GM15510 (cell line): ENCODE measurements around the gene PRKD1.

Source experiments
- POLR2A ChIP-seq: IDR thresholded peaks from 3 replicates; pipeline ENCODE4 v1.6.1; 2011; ENCODE audit warnings: borderline replicate concordance; ENCODE audit not compliant: insufficient read length; ENCODE audit errors: extremely low read depth

PRKD1 gene

DNA sequence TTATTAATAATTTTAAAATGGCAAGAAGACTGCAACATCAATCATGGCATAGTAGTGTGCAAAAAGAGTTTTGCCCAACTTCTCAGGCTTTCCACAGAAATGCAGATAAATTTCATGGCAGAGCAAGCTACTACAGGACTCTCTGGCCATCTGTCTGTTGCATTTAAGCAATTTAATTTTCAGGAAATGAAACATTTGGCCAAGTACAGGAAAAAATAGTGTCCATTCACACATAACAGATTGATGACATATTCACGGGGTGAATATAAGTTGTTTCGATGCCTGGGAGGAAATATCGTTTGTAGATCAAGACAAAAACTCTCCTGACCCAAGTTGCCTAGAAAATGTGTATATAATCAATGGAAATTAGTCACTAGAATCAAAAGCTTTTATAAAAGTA is 324.0 kb downstream of the PRKD1 start:
- no peak for TF ChIP-seq POLR2A

DNA sequence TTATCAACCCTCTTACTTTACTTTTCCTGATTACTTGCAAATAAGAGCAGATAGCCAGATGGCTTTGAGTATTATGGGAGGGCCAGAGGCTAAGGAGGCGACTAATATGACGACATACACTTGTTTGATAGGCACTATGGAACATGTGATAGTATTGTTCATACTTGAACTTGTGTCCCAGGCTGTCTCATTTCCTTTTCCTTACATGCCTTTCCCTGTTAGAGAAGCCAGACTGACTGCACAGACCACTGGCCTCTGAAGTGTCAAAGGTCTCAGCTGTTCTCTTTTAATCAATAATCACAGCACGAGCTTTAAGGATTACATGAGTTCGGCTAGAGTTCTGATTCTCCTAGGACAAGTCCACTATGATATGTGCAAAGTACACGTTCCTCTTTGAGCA is 326.0 kb downstream of the PRKD1 start:
- no peak for TF ChIP-seq POLR2A

DNA sequence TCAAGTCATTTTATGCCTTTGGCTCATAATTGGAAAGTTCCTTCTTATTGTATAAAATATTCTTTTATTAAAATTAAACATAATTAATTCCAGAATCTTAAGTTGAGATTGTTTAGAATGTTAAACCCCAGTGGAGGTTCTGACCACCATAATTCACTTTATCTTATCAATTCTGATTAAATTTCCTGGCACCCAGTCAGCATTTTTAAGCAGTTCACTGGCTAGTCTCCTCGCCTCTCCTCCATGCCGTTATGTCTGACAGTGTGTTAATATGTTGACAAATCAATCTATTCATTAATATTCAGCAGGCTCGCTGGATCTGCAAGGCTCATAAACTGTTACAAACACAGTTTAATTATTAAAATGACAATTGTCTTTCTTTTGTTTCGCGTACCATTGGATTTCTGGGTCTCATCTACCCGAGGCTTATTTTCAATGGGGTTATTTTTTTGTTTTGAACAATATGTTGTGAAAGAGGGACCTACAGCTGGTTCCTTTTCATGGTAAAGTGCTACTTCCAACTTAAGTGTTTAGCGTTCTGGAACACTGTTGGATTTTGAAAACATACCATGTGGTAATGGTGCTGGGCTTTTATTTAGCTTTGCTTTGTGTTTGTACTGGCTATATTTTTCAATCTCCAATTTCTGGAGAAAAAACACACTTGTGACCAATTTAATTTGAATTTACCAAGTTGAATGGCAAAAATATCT is 339.7 kb downstream of the PRKD1 start:
- no peak for TF ChIP-seq POLR2A

DNA sequence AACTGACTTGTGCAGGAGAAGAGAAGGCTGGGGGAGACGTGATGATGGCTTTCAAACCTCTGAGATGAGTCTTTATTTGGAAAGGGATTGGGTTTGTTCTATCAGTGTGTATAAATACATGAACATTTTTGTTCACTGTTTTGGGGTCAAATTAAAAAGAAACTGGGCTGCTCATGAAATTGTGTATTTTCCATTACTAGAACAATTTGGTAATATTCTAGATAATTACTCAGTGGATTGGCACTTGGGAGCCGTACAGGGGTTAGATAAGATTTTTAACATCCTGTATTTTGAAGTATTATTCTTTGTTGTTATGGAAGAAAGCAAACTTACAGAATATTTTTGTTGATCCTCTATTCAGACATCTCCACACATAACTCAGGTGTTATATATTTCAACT is 340.6 kb downstream of the PRKD1 start:
- TF ChIP-seq POLR2A: no peak

DNA sequence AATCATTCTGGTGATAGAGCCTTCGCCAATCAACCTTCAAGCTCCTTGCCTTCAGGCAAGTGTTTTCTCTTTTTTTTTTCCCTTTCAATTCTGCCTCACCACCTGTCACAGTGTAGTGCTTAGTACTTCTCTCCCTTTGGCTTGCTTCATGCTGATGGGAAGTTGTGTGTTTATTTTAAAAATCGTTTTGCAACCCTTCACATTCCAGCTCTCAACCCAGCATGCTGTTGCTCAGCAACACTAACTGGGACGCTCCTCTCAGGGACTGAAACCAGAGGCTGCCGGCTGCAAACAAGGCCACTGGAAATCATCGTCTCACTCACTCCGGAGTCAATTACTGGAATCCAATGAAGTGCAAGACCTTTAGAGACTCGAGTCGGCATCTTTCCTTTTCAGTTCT is 342.7 kb downstream of the PRKD1 start:
- TF ChIP-seq POLR2A: no peak

DNA sequence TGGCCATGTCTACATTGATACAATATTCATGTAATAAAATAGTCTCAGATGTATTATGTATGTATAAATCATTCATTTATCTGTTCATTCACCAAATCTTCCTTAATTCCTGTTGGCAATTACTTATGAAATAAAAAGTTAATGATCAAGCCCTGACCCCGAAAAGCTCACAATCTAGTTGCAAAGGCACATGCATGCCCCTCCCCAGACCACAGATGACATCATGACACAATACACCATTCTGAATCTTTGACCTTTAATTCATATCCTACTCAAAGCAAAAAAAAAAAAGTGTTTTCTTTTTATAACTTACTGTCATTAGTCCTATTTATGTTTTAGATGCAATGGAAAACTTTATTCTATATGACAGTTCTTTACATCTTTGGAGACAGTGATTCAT is 346.9 kb downstream of the PRKD1 start:
- no peak for TF ChIP-seq POLR2A

DNA sequence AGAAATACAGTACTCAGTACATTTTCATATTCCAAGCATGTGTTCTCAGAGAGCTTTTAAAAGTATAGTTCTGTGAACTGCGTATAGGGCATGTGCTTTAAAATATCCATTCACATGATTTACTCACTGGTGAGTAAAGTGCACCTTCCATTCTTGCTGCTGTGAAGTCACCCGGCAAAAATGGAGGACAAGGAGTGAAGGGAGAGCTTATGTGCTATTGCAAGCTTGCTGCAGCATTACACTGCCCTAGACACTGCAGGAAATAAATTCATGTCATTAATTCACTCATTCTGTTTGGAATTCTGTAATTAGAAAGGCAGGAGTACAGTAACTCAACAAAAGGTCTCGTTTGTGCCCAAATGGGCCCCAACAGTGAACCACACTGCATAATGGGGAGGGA is 347.8 kb downstream of the PRKD1 start:
- no peak for TF ChIP-seq POLR2A

DNA sequence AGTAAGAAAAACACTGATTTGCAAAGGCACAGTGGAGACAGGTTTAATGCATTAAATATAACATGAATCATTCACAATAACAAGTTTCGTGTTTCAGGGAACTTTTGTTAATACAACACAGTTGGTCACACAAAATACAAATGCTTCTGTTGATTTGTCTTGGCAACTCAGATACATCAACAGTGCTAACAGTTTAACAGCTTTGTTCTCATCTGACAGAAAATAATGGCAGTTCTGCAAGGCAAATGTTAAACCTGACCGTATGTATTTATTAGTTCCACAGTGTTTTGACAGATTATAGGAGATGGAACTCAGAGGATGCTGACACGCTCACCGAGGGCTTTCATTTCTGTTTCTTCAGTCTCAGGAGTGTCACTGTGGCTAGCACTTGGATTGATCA is 350.7 kb downstream of the PRKD1 start:
- TF ChIP-seq POLR2A: no peak

DNA sequence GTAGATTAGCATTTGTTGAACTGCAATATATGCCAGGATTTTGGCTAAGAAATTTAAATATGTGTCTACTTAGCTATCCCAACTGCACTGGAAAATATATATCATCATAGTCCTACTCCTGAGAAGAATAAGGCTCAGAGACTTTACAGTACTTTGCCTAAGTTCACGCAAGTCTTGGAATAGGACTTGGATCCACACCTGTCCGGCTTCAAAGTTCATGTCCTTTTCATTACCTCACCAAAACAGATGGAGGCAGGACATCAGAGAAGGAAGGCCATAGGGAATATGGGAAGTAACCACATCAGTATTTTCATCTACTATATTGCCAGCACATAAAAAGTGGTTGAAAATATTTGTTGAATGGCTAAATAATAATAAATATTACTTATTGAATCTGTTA is 358.5 kb downstream of the PRKD1 start:
- no peak for TF ChIP-seq POLR2A

DNA sequence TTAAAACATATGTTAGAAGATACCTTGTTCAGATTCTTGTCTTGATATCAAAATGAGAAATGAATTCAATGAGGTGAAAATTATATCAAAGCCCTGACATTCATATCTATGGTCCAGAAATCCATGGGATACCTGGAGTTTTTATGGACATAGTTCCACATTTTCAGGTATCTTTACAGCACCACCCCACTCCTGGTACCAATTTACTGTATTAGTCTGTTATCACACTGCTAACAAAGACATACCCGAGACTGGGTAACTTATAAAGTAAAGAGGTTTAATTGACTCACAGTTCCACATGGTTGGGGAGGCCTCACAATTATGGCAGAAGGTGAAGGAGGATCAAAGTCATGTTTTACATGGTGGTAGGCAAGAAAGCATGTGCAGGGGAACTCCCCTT is 361.5 kb downstream of the PRKD1 start:
- TF ChIP-seq POLR2A: no peak

DNA sequence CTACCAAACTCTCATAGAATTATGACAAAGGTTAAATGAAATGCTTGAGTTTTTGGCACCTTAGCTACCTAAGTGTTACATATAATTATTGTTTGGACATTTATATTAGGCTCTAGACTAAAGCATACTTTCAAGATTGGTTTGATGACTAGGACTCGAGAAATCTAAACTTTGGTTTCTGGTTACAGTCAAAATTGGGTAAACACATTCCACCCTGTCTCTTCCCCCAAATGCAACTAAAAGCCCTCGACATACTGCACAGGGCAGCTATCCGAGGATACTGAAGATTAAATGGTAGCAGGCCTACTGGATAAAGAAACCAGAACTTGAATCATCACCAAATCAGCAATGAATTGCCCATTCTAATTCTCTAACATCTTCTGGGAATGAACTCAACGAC is 369.1 kb downstream of the PRKD1 start:
- no peak for TF ChIP-seq POLR2A

DNA sequence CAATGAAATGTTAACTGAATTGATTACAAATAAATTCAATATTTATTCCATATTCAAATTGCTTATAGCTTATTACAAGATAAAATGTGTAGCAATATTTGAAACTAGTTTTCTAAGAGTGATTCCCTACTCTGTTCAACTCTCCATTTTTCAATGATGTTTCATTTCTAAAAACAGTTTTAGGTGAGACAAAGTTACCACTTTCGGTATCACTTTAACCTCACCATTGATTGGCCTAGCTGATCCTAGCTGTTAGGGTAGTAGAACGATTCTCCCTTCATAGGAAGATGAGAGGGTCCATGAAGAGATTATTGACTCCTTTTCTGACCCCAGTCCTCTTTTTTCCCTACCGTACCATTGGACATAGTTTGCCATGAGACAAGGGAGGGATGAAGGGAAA is 373.3 kb downstream of the PRKD1 start:
- TF ChIP-seq POLR2A: no peak

DNA sequence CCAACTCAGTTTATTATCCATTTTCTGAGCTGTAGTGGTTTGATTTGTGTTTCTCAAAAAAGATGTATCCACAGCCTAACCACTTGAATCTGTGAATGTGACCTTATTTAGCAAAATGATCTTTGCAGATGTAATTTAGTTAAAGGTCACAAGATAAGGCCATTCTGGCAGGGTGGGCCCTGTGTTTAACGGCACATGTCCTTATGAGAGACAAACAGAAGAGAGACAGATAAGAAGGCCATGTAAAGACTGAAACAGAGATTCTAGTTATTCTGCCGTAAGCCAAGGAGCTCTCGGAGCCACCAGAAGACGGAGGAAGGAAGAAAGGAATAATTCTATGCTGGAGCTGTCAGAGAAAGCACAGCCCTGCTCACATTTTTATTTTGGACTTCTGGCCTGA is 374.2 kb downstream of the PRKD1 start:
- TF ChIP-seq POLR2A: no peak

DNA sequence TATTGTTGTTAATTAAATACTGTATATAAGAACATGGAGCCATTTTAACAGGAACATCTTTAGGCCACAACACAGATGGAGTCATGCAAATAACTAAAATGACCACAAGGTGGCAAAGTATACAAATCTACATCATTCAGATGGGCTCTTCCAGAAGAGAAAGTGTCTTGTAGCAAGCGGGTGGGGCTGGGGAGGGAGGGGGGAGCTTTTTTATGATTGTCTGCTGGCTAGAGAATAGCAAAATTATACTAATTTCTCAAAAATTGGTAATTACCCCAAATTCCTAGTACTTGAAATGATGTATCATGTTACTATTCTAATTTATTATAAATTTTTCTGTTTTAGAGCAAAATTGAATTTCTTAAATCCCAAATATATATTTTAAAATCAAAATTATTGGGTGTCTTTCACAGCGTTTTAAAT is 378.7 kb downstream of the PRKD1 start:
- no peak for TF ChIP-seq POLR2A

DNA sequence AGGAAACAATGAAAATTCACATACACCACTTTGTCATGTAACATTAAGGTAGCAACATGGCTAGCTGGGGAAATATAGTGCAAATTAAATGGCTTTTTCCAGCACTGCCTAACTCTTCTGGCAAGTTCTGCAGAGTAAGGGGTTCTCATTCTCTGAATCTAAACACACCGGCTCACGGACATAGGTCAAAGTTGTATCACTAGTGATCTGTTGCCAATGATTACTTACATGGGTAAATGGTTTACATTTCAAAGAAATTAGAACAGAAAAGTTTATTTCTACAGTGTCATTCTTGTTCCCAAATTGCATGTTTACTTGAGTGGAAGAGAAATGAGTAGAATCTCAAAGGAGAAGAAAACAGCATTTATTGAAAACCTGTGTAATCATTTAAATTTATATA is 381.9 kb downstream of the PRKD1 start:
- TF ChIP-seq POLR2A: no peak

DNA sequence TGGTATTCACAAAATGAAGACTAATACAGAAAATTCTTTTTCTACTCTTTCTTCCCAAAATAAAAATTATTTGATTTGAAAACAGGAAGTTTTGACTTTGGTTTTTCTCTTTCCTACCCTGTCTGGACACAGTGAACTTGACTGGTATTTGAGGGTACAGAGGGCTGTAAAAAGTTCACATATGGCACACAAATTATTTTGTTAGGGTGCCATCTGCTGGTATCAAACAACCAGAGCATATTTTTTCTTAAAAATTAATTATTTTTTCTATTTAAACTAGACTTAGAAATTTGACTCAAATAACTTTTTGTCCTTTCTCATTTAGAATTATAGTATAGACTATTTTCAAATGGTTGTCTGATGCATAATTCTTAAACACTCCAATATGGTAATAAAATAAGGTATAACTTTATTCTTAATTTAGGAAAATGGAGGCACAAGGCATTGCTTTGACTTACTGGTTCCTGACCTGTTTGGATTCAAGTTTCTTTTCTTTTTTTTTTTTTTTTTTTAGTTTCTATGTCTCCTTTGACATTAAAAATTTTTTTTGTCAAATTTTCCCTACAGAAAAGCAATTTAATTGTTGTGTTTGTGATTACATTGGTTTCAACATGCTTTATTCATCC is 390.6 kb downstream of the PRKD1 start:
- no peak for TF ChIP-seq POLR2A
